ENCODE results near the gene SUPT5H.

DNA sequence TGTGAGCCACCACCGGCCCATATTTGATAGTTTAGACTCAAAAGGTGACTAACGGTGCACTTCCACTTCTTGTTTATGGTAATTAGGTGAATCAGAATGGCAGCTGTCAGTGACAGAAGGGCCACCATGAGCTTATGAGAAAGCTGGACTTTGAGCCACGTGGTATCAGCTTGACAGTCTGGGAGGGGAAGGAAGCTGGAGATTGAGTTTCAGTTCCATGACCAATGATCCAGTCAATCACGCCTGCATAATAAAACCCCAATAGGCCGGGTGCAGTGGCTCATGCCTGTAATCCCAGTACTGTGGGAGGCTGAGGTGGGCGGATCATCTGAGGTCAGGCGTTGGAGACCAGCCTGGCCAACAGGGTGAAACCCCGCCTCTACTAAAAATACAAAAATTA lies 79.1 kb downstream of the SUPT5H start:
- TF ChIP-seq POLR2A (IDR thresholded peaks at IDR 0.05) (no peak), EP300 (IDR thresholded peaks at IDR 0.05) (no peak)
- TF ChIP-seq, protein P1, sequence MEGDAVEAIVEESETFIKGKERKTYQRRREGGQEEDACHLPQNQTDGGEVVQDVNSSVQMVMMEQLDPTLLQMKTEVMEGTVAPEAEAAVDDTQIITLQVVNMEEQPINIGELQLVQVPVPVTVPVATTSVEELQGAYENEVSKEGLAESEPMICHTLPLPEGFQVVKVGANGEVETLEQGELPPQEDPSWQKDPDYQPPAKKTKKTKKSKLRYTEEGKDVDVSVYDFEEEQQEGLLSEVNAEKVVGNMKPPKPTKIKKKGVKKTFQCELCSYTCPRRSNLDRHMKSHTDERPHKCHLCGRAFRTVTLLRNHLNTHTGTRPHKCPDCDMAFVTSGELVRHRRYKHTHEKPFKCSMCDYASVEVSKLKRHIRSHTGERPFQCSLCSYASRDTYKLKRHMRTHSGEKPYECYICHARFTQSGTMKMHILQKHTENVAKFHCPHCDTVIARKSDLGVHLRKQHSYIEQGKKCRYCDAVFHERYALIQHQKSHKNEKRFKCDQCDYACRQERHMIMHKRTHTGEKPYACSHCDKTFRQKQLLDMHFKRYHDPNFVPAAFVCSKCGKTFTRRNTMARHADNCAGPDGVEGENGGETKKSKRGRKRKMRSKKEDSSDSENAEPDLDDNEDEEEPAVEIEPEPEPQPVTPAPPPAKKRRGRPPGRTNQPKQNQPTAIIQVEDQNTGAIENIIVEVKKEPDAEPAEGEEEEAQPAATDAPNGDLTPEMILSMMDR (IDR thresholded peaks at IDR 0.05): no peak

Data from ovary (tissue), 3 donors.